ENCODE measurements around the gene KIF25.

DNA sequence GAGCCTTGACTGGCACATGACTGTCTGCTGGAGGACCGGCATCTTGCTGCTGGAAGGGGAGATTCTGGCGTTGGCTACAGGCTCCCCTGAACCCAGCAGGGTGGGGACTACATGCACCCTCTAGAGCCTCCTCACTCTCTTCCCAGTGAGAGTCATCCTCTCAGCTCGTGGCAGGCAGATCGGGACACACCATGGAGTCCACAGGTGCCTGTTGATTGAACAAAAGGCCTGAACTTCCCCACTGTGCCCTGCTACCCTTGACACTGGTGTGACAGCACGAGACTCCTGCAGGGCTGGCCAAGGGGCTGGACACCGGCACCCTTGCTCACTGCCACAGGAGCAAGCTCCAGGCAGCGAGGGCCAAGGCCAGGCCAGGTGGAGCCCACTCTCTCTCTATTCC, 73.3 kb downstream of the KIF25 start:
- TF ChIP-seq, protein P1, sequence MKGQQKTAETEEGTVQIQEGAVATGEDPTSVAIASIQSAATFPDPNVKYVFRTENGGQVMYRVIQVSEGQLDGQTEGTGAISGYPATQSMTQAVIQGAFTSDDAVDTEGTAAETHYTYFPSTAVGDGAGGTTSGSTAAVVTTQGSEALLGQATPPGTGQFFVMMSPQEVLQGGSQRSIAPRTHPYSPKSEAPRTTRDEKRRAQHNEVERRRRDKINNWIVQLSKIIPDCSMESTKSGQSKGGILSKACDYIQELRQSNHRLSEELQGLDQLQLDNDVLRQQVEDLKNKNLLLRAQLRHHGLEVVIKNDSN (IDR thresholded peaks at IDR 0.05), result no peak
- TF ChIP-seq RAD21 (IDR thresholded peaks at IDR 0.05; ENCODE audit: low read depth), result no peak
- no peak for TF ChIP-seq FOXM1 (IDR thresholded peaks at IDR 0.05; ENCODE audit: borderline replicate concordance, low read depth)

Data from Ishikawa (cell line).